K562 (cell line): ENCODE measurements around the gene SPTBN4. TPM values are rescaled to one million over a fixed set of nuclear protein-coding genes. Genes with fewer than 3 reads are reported as not detected.

Source experiments
- CCNT2 ChIP-seq: IDR thresholded peaks from 2 replicates; pipeline ENCODE4 v1.6.1; 2011; ENCODE audit warnings: borderline replicate concordance, low read depth, mild to moderate bottlenecking, moderate library complexity, mixed read lengths, low read length; ENCODE audit not compliant: insufficient read length; ENCODE audit errors: extremely low read depth
- CHD1 ChIP-seq: fragments of 200-600 bp; sonication (generic); IDR thresholded peaks from one replicate; pipeline ENCODE4 v1.6.1; 2012; ENCODE audit warnings: mild to moderate bottlenecking, moderate library complexity, low read length, inconsistent platforms
- EGR1 ChIP-seq: fragments of 450-650 bp; conservative IDR thresholded peaks from 2 replicates; pipeline ENCODE4 v1.6.1; 2017; ENCODE audit warnings: mild to moderate bottlenecking
- HDAC3 ChIP-seq: fragments of 450-650 bp; IDR thresholded peaks from 2 replicates; pipeline ENCODE4 v1.6.1; 2018; ENCODE audit warnings: borderline replicate concordance, mild to moderate bottlenecking, moderate library complexity; ENCODE audit not compliant: partially characterized antibody
- JUN ChIP-seq, 2 experiments: sonication (generic) in 1 of 2; formaldehyde crosslinking in 1 of 2; IDR thresholded peaks; 2 replicates each; pipeline versions ENCODE4 v1.6.1 to v1.8.0; 2012 to 2022; ENCODE audit warnings: borderline replicate concordance in 2 of 2, mild to moderate bottlenecking in 2 of 2, improper control_type of control experiment in 1 of 2, low read depth in 1 of 2, low read length in 1 of 2, missing genetic modification reagents in 1 of 2
- POLR2G ChIP-seq: fragments of 200-400 bp; formaldehyde crosslinking; IDR thresholded peaks from 2 replicates; pipeline ENCODE4 v1.6.1; 2017; ENCODE audit warnings: low read depth, mild to moderate bottlenecking, antibody characterized with exemption, low read length, moderate library complexity
- PRPF4 ChIP-seq: fragments of 200-400 bp; formaldehyde crosslinking; IDR thresholded peaks from one replicate; pipeline ENCODE4 v1.6.1; 2017; ENCODE audit warnings: low read length, low read depth, mild to moderate bottlenecking; ENCODE audit not compliant: insufficient read depth, poor library complexity, severe bottlenecking
- SMAD4 ChIP-seq: fragments of 250-450 bp; sonication (Bioruptor Pico); conservative IDR thresholded peaks from 2 replicates; pipeline ENCODE4 v1.8.0; 2021; ENCODE audit warnings: inconsistent platforms, mild to moderate bottlenecking, moderate library complexity
- ZNF12 ChIP-seq: sonication (generic); formaldehyde crosslinking; IDR thresholded peaks from 2 replicates; pipeline ENCODE4 v1.4.0; 2020; ENCODE audit warnings: mild to moderate bottlenecking, missing genetic modification reagents
- ZNF143 ChIP-seq: sonication (generic); formaldehyde crosslinking; IDR thresholded peaks from 2 replicates; pipeline ENCODE4 v1.9.0; 2022; ENCODE audit warnings: mild to moderate bottlenecking, missing genetic modification reagents
- ZNF347 ChIP-seq: fragments of 450-650 bp; formaldehyde crosslinking; IDR thresholded peaks from 2 replicates; pipeline ENCODE4 v1.4.0; 2020; ENCODE audit warnings: low read depth, mild to moderate bottlenecking, moderate library complexity
- polyA plus RNA-seq, 8 experiments: library from polyadenylated mRNA; depleted of rRNA in 4 of 8; stranded (reverse) in 5 of 8; unstranded in 3 of 8; fragments of >200 nt; fragmentation: Nextera tagmentation in 2 of 8; fragmentation: Illumina TruSeq in 1 of 8; extraction: Ambion mirVana in 2 of 8; extraction: Trizol in 1 of 8; gene quantifications; 2 replicates each; pipeline versions ENCODE4 v1.2.1 to v1.2.3, GENCODE V29; 2011 to 2014; ENCODE audit warnings: inconsistent platforms in 1 of 8, missing spikeins in 1 of 8
- total RNA-seq, 7 experiments: library from RNA; depleted of rRNA in 6 of 7; stranded (reverse); fragments of >200 nt in 6 of 7; fragmentation: Illumina TruSeq in 2 of 7; extraction: Trizol in 2 of 7; gene quantifications; 2 replicates each; pipeline versions ENCODE4 v1.2.1 to v1.2.3, GENCODE V29; 2011 to 2021; ENCODE audit warnings: low replicate concordance in 1 of 7
- TF ChIP-seq, protein P1 (sequence below): sonication (generic); formaldehyde crosslinking; IDR thresholded peaks from 2 replicates; pipeline ENCODE4 v1.8.1; 2023; ENCODE audit warnings: mild to moderate bottlenecking, missing genetic modification reagents, moderate library complexity
- TF ChIP-seq, protein P2 (sequence below), 2 experiments: fragments of 450-650 bp; IDR thresholded peaks; 2 replicates each; pipeline ENCODE4 v1.6.1; 2016
- TF ChIP-seq, protein P3 (sequence below): fragments of 250-450 bp; sonication (Bioruptor Pico); IDR thresholded peaks from 2 replicates; pipeline ENCODE4 v1.5.0; 2021; ENCODE audit warnings: mild to moderate bottlenecking, borderline replicate concordance
- TF ChIP-seq, protein P4 (sequence below): fragments of 450-650 bp; IDR thresholded peaks from 2 replicates; pipeline ENCODE4 v1.6.1; 2016

The SPTBN4 gene
- total and polyA plus RNA-seq, 9 of the 15 experiments (the other 6 are each of a cell fraction or from before 2014, with no cell fraction given): 0.01 to 1.5 (median 0.86) TPM

DNA sequence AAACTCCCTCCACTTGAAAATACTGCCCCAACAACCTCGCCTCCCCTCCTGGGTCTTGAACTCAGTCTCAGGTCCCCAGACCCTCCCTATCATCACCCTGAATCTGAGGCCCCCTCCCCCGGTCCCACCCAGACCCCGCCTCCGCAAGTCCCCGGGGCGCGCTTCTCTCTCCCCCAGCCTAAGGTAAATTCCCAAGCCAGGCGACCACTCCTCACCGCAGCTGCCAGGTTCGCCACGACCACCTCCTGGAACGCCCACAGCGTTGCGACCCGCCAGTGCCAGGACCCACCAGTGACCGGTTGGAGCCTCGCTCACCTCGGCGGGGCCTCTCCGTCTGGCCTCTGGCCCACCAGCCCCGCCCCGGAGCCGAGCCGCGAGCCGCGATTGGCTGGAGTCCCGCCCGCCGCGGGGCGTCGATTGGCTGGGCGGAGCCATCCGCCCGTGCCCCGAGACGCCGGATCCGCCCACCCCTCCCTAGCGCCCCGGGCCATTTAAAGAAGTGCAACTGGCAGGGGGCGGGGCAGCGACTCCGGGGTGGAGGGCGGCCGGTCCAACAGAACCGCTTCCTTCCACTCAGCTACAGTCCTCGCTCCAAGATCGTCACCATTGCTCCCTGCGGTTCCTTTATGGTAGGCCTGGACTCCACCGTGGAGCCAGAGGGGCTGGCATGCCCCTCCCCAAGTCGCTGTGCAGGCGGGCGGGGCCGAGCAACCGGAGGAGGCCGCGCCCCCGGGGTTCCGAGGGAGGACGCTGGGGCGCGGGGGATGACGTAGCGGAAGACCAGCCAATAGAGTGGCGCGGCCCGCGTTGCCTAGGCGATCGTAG lies 22.6 kb upstream of the SPTBN4 start, which contains the start of gene SERTAD3 (continued):
- TF ChIP-seq, protein P1, sequence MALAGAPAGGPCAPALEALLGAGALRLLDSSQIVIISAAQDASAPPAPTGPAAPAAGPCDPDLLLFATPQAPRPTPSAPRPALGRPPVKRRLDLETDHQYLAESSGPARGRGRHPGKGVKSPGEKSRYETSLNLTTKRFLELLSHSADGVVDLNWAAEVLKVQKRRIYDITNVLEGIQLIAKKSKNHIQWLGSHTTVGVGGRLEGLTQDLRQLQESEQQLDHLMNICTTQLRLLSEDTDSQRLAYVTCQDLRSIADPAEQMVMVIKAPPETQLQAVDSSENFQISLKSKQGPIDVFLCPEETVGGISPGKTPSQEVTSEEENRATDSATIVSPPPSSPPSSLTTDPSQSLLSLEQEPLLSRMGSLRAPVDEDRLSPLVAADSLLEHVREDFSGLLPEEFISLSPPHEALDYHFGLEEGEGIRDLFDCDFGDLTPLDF: peak; percentile 64; the same call in 1 of the 2 replicates
- no peak for TF ChIP-seq CHD1
- TF ChIP-seq, protein P2, sequence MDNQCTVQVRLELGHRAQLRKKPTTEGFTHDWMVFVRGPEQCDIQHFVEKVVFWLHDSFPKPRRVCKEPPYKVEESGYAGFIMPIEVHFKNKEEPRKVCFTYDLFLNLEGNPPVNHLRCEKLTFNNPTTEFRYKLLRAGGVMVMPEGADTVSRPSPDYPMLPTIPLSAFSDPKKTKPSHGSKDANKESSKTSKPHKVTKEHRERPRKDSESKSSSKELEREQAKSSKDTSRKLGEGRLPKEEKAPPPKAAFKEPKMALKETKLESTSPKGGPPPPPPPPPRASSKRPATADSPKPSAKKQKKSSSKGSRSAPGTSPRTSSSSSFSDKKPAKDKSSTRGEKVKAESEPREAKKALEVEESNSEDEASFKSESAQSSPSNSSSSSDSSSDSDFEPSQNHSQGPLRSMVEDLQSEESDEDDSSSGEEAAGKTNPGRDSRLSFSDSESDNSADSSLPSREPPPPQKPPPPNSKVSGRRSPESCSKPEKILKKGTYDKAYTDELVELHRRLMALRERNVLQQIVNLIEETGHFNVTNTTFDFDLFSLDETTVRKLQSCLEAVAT (IDR thresholded peaks at IDR 0.05): peak in 1 of 2 experiments; percentile 40; a peak in 1 of 4 replicates
- TF ChIP-seq CCNT2: peak; percentile 44
- TF ChIP-seq EGR1: peak; percentile 56
- peak; percentile 80 for TF ChIP-seq SMAD4
- TF ChIP-seq ZNF12 (CRISPR knock-in tag): 0 out of 2 replicates have a peak, but pooled peaks have one; percentile 16
- no peak for TF ChIP-seq ZNF347
- TF ChIP-seq JUN (IDR thresholded peaks at IDR 0.05; ENCODE audit: borderline replicate concordance, low read depth, low read length): no peak; the same call in 1 of the 2 replicates
- 0 out of 2 replicates have a peak, but pooled peaks have one; percentile 45 for TF ChIP-seq JUN (CRISPR knock-in tag; IDR thresholded peaks at IDR 0.05; ENCODE audit: borderline replicate concordance)
- TF ChIP-seq, protein P3, sequence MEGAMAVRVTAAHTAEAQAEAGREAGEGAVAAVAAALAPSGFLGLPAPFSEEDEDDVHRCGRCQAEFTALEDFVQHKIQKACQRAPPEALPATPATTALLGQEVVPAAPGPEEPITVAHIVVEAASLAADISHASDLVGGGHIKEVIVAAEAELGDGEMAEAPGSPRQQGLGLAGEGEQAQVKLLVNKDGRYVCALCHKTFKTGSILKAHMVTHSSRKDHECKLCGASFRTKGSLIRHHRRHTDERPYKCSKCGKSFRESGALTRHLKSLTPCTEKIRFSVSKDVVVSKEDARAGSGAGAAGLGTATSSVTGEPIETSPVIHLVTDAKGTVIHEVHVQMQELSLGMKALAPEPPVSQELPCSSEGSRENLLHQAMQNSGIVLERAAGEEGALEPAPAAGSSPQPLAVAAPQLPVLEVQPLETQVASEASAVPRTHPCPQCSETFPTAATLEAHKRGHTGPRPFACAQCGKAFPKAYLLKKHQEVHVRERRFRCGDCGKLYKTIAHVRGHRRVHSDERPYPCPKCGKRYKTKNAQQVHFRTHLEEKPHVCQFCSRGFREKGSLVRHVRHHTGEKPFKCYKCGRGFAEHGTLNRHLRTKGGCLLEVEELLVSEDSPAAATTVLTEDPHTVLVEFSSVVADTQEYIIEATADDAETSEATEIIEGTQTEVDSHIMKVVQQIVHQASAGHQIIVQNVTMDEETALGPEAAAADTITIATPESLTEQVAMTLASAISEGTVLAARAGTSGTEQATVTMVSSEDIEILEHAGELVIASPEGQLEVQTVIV (CRISPR knock-in tag): no peak
- peak; percentile 97 for TF ChIP-seq POLR2G
- TF ChIP-seq, protein P4, sequence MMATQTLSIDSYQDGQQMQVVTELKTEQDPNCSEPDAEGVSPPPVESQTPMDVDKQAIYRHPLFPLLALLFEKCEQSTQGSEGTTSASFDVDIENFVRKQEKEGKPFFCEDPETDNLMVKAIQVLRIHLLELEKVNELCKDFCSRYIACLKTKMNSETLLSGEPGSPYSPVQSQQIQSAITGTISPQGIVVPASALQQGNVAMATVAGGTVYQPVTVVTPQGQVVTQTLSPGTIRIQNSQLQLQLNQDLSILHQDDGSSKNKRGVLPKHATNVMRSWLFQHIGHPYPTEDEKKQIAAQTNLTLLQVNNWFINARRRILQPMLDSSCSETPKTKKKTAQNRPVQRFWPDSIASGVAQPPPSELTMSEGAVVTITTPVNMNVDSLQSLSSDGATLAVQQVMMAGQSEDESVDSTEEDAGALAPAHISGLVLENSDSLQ: peak; percentile 64
- no peak for TF ChIP-seq PRPF4
- TF ChIP-seq ZNF143 (CRISPR knock-in tag): no peak
- TF ChIP-seq HDAC3: no peak
